ENCODE data around the gene MDN1. TPM values are rescaled to one million over a fixed set of nuclear protein-coding genes. Genes with fewer than 3 reads are reported as not detected.
"Not testable (repeated sequence)": the region's sequence is repeated elsewhere in the genome, so short reads cannot be mapped to it uniquely, and the experiment has no call there.

The MDN1 gene
- total RNA-seq, 4 donors from 2014 or later, result 13.1 to 44.6 (median 20.8) TPM

- H3K36me3 ChIP-seq, result peaks cover 4 to 100% (median 21%) of the 10 kb centered on the region in 3 donors
- H3K4me1 ChIP-seq, result no peaks in the 10 kb centered on the region
- H3K27ac ChIP-seq, result no peak overlapping the region
- no peaks in the 10 kb centered on the region for H3K27me3 ChIP-seq
- TF ChIP-seq CTCF (IDR thresholded peaks at IDR 0.05) (no peak), POLR2A (IDR thresholded peaks at IDR 0.05) (no peak)
- WGBS, 2 donors, result 86 to 92% methylated on average over 3 to 4 of the region's 4 CpGs
- intact Hi-C loops (cut with DNase I), result no loop called here
- no peak for DNase-seq
- no peaks in the 10 kb centered on the region for H3K9me3 ChIP-seq
- H3K4me3 ChIP-seq, result no peak overlapping the region
These were observed 40.1 kb upstream of the MDN1 start for GRCh38 chr6:89859744-89860143.

GRCh38 chr6:89858041-89858440 is 38.4 kb upstream of the MDN1 start:
- no peak overlapping the region for H3K27ac ChIP-seq
- WGBS, 2 donors, result 67 to 100% methylated on average over 1 of the region's 1 CpG
- intact Hi-C loops (cut with DNase I), result no loop called here

GRCh38 chr6:89853068-89853467 is 33.5 kb upstream of the MDN1 start:
- DNase-seq, result no peak
- Histone ChIP-seq H3K9me3 (no peaks in the 10 kb centered on the region), H3K36me3 (peaks cover 0 to 94% (median 16%) of the 10 kb centered on the region in 3 donors), H3K4me1 (no peaks in the 10 kb centered on the region), H3K27me3 (no peaks in the 10 kb centered on the region), H3K4me3 (no peak overlapping the region), H3K27ac (no peak overlapping the region)
- WGBS, 2 donors, result 96 to 100% methylated on average over 1 of the region's 1 CpG
- intact Hi-C loops (cut with DNase I), result no loop called here
- TF ChIP-seq POLR2A (IDR thresholded peaks at IDR 0.05), result no peak
- no peak for TF ChIP-seq CTCF (IDR thresholded peaks at IDR 0.05)

More at GRCh38 chr6:89858041-89858440, 38.4 kb upstream of the MDN1 start:
- no peak overlapping the region for H3K4me3 ChIP-seq
- no peak for DNase-seq
- no peaks in the 10 kb centered on the region for H3K9me3 ChIP-seq
- H3K4me1 ChIP-seq, result no peaks in the 10 kb centered on the region
- TF ChIP-seq CTCF (IDR thresholded peaks at IDR 0.05) (no peak), POLR2A (IDR thresholded peaks at IDR 0.05) (no peak)
- no peaks in the 10 kb centered on the region for H3K27me3 ChIP-seq
- H3K36me3 ChIP-seq, result peaks cover 4 to 100% (median 27%) of the 10 kb centered on the region in 3 donors

DNA sequence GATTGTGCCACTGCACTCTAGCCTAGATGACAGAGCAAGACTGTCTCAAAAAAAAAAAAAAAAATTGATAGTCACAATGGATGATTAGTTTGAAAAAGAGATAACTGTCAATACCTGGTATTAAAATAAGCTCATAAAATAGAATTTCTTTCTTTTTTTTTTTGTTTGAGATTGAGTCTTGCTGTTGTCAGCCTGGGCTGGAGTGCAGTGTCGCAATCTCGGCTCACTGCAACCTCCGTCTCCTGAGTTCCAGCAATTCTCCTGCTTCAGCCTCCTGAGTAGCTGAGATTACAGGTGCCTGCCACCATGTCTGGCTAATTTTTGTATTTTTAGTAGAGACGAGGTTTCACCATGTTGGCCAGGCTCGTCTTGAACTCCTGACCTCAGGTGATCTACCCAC is 27.9 kb upstream of the MDN1 start:
- intact Hi-C loops (cut with DNase I); H3K27me3 ChIP-seq; H3K27ac ChIP-seq; H3K4me1 ChIP-seq; DNase-seq; H3K9me3 ChIP-seq; H3K4me3 ChIP-seq: not testable (repeated sequence)
- WGBS, 2 donors, result 85 to 98% methylated on average over 3 to 5 of the region's 5 CpGs
- H3K36me3 ChIP-seq, result peaks cover 0 to 53% (median 0%) of the 10 kb centered on the region in 3 donors

- H3K9me3 ChIP-seq, result no peaks in the 10 kb centered on the region
- peaks cover 0 to 12% (median 0%) of the 10 kb centered on the region in 3 donors for H3K4me1 ChIP-seq
- intact Hi-C loops (cut with DNase I), result no loop called here
- peaks cover 0 to 28% (median 0%) of the 10 kb centered on the region in 3 donors for H3K36me3 ChIP-seq
- no peak for DNase-seq
- TF ChIP-seq POLR2A (IDR thresholded peaks at IDR 0.05) (no peak), CTCF (IDR thresholded peaks at IDR 0.05) (no peak)
- 42 to 45% methylated on average over 3 of the region's 3 CpGs for WGBS, 2 donors
- no peak overlapping the region for H3K4me3 ChIP-seq
- no peak overlapping the region for H3K27ac ChIP-seq
- no peaks in the 10 kb centered on the region for H3K27me3 ChIP-seq
These were observed 23.5 kb upstream of the MDN1 start for GRCh38 chr6:89843070-89843469.

- 81 to 85% methylated on average over 2 of the region's 2 CpGs for WGBS, 2 donors
- Histone ChIP-seq H3K36me3 (peaks cover 0 to 24% (median 0%) of the 10 kb centered on the region in 3 donors), H3K27me3 (no peaks in the 10 kb centered on the region), H3K27ac (no peak overlapping the region), H3K4me1 (peaks cover 0 to 12% (median 0%) of the 10 kb centered on the region in 3 donors), H3K4me3 (no peak overlapping the region), H3K9me3 (no peaks in the 10 kb centered on the region)
- intact Hi-C loops (cut with DNase I), result no loop called here
- DNase-seq, result no peak
- TF ChIP-seq CTCF (IDR thresholded peaks at IDR 0.05) (no peak), POLR2A (IDR thresholded peaks at IDR 0.05) (no peak)
These were observed 22.6 kb upstream of the MDN1 start for GRCh38 chr6:89842228-89842627.
